ENCODE measurements around the gene MBTD1.
"Not testable (repeated sequence)": the region's sequence is repeated elsewhere in the genome, so short reads cannot be mapped to it uniquely, and the experiment has no call there.

MBTD1 gene

DNA sequence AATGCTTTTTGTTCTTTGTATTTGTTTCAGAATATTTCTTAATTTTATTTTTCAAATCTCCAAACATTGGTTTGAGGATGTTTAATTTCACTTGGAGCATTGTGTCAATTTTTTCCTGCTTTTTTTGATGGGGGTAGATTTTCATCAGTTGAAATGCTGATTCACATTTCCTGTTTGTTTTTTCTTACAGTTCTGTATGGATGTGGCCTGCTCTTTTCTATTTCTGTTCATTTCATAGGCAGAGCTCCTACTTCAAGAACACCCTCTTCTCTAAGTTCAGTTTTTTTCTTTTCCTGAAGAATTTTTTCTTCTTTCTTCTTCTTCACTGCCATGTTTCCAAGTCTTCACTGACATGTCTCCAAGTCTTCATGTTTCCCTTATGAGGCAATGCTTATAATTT, 8.8 kb downstream of the MBTD1 start:
- DNase-seq: no peak

DNA sequence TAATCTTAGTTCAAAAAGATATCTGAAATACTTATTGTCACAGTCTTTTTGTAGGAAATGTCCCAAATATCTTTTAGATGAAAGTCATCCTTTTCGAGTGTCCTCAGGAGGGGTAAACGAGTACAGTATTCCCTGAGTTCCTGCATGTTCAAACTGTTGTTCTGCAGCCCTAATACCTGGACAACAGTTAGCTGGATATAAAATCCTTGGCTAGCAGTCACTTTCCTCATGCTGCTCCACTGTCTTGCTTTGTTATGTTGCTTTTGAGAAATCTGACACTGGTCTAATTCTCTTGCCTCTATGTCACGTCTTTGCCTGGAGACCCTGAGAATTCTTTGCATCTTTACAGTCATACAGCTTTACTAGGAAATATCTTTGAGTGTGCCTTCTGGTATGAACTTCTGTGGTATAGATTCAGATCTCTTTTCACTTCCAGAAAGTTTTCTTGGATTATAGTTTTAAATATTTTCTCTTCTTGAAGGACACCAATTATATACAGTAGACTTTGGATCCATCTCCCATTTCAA, 9.5 kb downstream of the MBTD1 start:
- no peak for DNase-seq

DNA sequence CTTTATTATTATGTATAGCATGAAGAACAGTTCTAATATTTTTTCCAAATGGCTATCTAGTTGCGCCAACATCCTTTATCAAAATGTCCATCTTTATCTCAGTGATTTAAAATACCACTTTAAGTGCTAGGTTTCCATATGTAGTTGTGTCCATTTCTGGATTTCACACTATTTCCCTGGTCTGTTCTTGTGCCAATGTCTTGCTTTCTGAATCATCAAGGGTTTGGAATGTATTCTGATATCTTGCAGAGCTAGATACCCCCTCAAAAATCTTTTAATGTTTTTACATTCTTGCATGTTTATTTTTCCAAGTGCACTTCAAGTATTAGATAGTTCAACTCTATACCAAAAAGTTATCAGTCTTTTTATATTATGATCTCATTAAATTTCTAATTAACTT, 14.3 kb downstream of the MBTD1 start:
- no peak for DNase-seq

DNA sequence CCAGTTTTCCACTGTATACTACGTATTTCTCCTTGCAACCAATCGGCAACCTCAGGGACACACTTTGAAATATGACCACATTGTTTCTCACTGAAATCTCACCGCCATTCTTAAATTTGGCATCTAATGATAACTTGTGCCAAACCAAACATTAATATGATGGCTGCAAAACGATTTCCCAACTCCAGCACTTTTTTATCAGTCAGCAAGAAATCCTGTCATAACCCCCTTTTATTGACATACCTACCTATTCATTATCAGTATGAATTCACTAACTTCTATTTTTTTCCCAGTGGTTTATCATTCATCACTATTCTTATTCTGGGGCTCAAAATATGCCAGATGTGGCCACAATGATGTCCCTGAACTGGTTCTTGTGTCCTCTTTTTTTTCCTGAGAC, 15.8 kb downstream of the MBTD1 start:
- DNase-seq: no peak

DNA sequence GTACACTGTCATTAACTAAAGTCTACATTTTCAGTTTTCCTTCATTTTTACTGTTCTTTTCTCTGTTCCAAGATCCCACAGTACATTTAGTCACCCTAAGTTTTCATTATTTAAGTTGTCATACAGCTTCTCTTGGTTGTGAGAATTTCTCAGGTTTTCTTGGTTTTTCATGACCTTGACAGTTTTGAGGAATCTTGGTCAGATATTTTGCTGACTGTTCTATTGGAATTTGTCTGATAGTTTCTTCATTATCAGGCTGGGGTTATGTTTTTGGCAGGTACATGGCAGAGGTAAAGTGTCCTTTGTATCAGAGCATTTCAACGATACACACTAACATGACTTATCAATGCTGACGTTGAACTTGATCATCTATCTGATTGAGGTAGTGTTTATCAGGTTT, 19.6 kb downstream of the MBTD1 start:
- no peak for DNase-seq

DNA sequence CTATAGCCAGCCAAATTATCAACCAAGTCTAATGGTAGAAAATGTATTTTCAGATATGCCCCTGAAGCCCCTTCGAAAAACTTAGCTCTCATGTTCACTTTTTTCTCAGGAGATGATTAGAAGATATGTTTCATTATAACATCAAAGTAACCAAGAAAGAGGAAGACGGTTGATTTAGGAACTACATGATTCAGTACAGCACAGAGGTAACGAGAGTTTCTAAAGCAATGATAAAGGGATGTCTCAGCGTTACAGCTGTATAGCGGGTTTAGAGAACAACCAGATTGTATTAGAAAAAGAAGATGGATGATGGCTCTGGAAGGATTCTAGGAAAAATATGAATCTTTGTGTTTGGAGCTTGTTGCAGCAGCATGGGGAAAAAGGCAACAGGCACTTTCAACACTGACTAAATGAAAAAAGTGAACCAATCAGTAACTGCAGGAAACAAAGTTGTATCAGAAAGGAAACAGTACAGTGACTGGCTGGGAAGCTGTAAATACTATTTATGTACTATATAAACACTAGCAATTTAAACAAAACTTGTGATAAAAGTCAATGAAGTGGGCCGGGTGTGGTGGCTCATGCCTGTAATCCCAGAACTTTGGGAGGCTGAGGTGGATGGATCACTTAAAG, 21.5 kb downstream of the MBTD1 start:
- no peak for DNase-seq

DNA sequence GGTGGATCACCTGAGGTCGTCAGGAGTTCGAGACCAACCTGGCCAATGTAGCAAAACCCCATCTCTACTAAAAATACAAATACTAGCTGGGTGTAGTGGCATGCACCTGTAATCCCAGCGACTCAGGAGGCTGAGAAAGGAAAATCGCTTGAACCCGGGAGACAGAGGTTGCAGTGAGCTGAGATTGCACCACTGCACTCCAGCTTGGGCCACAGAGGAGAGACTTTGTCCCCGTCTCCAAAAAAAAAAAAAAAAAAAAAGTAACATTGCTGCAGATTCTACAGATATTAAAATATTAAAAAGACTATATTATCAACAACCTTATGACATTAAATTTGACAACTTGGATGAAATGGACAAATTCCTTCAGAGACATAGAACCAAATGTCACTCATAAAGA, 25.7 kb downstream of the MBTD1 start:
- DNase-seq: no peak

DNA sequence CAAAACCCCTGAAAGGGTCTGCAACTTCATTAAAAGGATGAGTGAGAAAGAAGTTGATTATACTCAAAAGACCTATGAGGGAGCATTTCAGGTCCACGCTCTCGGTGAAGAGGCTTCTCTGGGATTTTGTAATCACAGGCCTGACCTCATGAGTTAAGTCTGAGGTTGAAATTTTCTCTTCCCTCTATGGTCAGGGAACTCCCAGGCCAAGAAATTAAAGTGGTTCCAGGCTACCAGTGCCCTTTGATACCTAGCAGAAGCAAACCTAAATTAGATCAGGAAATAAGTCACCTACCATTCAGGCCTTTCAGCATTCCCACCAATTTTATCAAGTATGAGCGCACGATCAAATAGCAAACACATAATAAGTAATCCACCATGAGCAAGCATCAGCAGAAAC, 27.9 kb downstream of the MBTD1 start:
- DNase-seq: no peak

DNA sequence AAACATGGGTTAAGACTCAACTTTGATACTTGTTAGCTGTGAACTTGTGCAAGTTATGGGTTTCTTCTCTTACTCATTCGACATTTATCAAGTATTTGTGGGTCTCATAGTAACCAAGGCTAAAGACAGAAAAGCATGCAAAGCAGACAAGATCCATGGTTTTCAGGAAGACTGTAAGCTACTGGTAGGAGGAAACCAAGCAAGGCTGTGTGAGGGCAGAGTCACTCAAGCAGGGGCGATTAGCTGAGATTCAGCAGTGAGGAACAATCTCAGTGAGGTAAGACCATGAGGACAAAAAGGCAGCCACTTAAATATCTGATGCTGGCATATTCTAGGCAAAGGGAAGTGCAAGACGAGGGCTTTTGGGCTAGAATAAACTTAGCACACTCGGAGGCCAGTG, 29.5 kb downstream of the MBTD1 start:
- DNase-seq: no peak

DNA sequence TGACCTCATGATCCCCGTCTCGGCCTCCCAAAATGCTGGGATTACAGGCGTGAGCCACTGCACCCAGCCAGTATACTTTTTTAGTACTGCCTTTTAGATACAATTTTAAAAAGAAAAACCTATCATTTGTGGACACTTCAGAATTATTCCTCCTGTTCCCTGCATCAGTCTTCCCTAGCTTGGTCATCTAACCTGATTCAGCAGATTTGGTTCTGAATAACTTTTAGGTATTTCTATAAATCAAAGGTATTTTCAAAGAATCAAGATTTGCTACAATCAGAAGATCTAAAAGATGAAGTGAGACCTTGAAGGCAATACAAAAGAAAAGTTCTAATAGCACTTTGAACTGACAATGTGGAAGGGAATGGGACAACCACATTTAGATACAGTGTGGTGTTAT, 30.0 kb downstream of the MBTD1 start:
- no peak for DNase-seq

DNA sequence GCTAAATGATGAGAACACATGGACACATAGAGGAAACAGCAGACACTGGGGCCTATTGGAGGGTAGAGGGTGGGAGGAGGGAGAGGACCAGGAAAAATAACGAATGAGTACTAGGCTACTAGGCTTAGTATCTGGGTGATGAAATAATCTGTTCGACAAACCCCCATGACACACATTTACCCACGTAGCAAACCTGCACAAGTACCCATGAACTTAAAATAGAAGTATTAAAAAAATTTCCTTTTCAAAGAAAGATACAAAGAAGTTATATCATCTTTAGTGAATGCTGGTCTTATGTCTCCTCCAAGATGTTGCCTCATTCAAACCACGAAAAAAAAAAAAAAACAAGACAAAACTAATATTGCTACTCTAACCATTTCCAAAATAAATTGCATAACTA, 31.7 kb downstream of the MBTD1 start:
- no peak for DNase-seq

DNA sequence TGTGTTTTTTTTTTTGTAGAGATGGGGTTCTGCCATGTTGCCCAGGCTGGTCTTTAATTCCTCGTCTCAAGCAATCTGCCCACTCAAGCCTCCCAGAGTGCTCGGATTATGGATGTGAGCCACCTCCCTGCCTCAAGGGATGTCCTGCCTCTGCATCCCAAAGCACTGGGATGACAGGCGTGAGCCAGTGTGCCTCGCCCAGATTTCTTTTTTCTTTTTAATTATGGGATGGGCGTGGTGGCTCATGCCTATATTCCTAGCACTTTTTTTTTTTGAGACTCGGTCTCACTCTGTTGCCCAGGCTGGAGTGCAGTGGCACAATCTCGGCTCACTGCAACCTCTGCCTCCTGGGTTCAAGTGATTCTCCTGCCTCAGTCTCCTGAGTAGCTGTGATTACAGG, 34.3 kb downstream of the MBTD1 start:
- DNase-seq: not testable (repeated sequence)

DNA sequence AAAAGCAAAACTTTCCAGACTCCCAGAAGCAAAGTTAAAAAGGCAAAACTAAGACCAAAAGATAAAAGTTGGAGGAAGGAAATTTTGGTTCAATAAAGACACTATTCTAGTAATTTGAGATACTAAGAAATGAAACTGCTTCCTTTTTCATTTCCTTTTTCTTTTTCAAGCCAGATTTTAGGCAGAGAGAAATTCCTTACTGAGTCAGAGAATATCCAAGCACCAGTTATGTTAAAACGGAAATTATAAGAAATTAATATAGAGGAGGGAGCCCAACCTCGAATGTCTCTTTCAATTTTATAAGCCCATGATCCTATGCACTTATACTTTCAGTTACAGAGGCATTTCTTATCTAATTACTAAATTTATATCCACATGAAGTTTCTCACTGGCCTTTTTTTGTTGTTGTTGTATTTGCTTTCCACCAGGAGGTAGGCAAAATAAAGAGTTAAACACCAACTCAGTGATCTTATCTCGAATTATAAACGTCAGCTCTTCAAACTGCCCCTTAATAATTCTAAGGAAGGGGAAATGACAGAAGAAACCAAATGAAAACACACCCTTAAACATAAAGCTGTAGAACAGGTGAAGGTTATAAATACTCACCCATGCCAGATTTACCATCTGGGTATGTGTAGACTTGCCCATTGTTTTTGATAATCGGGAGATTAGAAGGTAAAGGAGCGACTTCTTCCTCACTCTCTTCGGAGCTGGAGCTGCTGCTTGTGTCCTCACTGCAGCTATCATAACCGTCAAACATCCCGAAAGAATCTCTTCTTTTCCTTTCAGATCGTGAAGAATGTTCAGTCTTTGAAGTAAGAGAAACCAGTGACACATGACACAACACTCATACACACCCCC, 35.2 kb downstream of the MBTD1 start:
- DNase-seq: no peak

DNA sequence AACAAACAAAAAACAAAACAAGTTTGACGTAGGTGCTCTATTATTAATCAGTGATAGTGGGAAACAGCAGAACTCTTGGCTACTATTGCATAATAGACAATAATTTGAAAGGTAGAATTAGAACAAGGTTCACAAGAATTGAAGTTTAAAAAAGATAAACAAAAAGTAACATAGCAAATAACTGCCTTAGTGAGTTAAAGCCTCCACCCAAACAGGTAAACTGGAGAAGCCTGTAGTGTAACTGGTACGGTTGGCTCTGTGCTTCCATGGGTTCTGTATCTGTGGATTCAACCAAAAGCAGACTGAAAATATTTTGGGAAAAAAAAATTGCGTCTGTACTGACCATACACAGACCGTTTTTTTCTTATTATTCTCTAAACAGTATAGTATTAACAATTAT, 38.5 kb downstream of the MBTD1 start:
- no peak for DNase-seq

DNA sequence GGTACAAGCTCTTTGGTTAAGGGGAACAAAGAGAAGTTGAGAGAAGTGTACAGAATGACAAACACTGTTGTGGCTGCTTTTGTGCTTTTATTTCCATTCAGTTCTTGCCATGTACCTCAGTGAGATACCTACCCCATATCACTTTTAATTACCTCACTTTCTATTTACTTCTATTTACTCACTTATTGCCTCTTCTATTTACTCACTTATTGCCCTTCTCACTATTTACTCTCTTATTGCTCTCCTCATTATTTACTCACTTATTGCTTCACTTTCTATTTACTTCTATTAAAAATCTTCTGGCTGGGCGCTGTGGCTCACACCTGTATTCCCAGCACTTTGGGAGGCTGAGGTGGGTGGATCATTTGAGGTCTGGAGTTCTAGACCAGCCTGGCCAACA, 41.9 kb downstream of the MBTD1 start:
- DNase-seq: no peak

DNA sequence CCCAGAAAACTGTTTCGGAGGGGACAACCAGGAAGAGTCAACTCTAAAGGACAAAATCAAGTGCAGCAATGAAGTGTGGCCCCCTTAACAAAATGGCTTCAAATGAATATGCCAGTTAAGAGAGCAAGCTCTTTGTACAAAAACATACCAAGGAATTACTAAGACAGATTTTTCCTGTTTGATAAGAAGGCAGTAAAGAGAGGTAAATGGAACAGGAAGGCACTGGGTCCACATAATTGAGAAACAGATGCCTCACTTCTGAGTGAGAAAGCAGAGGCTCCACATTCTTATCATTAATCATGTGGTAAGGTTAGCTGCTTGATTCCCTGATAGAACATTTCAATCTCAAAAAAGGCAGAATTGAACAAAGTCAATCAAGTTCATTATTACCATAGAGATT, 44.9 kb downstream of the MBTD1 start:
- no peak for DNase-seq

DNA sequence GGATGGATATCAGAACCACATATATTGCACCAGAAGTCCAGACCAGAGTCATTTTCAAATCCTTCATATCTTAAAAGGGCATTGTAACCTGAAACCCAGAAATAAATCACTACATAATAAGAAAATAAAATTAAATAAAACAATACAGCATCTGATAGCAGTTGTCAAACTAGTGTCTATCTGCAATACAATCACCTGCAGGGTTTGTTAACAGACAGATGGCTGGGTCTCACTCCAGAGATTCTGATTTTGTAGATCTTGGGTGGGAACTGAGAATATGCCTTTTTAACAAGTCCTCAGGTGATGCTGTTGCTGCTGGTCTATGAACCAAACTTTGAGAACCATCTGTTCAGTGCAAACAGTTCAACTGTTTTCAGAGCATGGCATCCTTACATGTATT, 56.0 kb downstream of the MBTD1 start:
- no peak for DNase-seq

DNA sequence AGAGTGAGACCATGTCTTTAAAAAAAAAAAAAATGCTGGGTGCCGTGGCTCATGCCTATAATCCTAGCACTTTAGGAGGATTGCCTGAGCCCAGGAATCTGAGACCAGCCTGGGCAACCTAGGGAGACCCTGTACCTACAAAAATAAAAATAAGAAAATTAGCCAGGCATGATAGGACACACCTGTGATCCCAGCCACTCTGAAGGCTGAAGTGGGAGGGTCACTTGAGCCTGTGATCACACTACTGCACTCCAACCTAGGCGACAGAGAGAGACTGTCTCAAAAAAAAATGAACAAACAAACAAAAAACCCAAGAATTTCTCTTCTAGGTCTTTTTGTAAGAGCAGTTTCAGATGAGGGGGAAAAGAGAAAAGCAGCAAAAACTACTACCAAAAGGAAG, 59.0 kb downstream of the MBTD1 start:
- no peak for DNase-seq

DNA sequence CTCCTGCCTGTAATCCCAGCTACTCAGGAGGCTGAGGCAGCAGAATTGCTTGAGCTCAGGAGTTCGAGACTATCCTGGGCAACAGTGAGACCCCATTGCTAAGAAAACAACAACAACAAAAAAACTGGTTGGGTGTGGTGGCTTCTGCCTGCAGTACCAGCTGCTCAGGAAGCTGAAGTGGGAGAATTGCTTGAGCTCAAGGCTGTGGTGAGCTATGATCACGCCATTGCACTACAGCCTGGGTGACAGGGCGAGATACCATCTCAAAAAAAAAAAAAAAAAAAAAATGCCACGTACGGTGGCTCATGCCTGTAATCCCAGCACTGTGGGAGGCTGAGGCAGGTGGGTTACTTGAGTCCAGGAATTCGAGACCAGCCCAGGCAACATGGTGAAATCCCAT, 59.6 kb downstream of the MBTD1 start:
- no peak for DNase-seq

DNA sequence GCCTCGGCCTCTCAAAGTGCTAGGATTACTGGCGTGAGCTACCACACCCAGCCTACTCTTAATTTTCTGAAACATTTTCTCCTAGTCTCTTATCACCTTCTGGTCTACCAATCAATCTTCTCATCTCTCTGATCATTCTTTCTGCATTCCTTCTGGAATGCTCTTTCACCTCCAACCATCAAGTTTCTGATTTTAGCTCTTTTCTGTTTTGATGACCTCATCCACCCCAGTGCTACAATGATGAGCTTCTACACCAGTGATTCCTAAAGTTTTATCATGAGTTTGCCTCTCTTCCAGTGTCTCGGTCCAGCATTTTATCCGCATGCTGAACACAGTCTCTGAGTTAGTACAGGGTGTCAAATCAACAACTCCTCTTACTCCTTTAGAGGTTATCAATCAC, 62.1 kb downstream of the MBTD1 start:
- DNase-seq: no peak

DNA sequence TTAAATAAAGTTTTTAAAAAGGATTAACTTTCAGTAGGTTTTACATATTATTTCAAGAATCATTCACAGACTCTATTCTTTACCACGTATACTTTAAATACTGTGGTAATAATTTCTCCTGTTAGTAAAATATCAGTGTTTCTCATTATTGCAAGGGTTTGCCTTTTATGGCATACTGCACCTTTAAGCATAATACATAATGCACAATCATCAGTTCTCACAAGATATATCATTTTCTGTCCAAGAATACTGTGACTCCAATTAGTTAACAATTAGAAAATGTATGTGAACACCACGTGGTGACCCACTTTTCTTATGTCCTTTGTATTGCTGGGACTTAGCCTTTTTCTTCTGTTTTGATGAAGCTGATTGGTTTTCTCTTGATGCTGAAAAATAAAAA, 68.0 kb downstream of the MBTD1 start:
- DNase-seq: no peak

DNA sequence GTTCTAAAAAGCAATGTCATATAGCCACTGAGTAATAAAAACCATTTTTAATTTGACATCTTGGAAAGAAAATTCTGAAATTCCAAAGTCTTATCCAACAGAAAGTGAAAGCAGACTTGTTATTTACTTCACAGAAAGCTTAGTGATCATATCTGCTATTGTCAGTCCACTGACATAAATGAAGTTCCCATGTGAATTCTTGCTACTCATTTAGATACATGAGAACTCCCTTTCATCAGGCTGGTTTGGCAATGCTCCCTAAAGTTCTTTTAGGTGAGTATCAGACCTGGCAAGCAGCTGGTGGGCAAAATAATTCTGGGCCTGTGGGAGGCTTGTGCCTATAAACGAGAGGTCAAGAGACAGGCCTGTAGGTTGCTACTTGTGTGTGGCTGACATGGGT, 70.2 kb downstream of the MBTD1 start:
- no peak for DNase-seq

DNA sequence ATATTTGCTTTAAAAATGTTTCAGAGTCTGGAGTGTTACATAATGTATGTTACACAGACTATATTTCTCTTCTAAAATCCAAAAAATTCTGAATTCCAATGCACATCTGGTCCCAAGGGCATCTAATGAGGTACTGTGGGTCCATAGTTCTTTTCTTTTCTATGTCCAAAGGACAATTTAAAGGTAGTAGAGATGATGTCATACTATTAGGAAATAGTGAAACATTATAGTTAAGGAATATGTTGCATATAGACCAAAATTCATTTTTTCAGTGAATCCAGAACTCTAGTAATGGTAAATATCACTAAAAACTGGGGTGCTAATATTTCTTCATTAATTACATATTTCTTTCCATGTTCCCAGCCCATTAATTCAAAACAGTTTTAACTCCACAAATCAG, 70.7 kb downstream of the MBTD1 start:
- DNase-seq: no peak

DNA sequence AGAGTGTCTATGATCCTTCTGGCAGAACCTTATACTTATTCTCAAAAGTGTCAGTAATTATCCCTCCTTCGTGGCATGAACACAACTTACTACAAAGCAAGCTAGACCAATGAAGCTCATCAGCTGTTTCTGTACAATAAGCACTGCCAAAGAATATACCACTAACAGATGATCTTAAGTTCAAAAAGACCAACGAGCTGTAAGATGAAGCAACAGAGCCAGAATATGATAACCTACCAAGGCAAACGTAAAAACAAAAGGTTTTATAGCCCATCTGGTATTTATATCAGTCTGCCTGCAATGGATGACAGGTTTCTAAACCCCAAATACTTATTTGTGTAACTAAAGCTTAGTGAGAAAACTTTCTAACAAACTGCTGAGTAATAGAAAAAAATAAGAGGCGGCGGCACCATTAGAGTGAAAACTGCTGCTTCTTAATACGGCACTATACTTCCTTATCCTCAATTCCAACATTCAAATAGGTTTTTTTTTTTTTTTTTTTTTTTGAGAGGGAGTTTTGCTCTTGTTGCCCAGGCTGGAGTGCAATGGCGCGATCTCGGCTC, 71.5 kb downstream of the MBTD1 start:
- DNase-seq: no peak

Data from activated CD4-positive, CD25-positive, alpha-beta regulatory T cell (primary cell).